Measurements from ENCODE around the gene SPTLC2. TPM values are rescaled to one million over a fixed set of nuclear protein-coding genes. Genes with fewer than 3 reads are reported as not detected.
"Not testable (repeated sequence)": the region's sequence is repeated elsewhere in the genome, so short reads cannot be mapped to it uniquely, and the experiment has no call there.

Gene SPTLC2
- polyA plus RNA-seq, 1 donor: 20.3 TPM

DNA sequence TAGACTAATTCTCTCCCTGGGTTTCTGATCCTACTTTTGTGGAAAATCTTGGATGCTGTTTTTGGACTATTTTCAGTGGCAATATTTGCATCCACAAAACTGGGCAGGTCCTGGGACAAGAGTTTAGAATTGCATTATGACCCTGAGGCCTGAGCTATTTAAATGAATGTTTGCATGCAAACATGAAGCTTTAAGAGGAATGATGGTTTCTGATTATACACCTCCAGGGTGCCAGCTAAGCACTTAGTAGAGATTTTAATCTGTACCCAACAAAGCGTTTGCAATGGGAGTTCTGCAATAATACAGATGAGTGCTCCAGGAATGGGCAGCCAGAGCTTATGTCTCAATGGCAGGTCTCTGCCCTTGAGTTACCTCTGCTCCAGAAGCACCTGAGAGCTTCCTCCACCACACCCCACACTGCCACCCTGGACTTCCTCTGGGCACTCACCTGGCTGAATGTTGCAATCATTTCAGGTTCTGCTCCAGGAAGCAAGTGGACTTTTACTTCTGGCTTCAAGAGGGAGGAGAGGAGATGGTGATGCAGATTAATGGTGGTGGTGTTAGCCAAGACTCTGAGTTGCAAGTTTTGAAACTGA lies 6.0 kb upstream of the SPTLC2 start:
- DNase-seq: no peak

DNA sequence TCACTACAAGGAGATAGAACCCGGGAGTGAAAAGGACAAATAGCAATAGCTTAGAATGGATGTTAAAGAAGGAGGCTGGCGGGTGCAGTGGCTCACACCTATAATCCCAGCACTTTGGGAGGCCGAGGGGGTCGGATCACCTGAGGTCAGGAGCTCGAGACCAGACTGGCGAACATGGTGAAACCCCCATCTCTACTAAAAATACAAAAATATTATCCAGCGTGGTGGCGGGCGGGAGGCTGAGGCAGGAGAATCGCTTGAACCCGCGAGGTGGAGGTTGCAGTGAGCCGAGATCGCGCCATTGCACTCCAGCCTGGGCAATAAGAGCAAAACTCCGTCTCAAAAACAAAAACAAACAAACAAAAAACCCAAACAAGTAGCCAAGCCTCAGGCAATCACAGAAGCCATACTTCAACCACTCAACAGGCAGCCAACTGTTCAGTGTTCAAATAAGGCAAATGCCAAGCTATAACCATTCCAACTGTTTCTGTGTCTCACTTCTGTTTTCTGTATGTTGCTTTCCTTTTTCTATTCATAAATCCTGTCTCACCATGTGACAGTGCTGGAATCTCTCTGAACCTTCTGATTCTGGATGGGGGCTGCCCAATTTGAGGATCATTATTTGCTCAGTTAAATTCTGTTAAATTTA lies 3.9 kb upstream of the SPTLC2 start:
- no peak for DNase-seq

DNA sequence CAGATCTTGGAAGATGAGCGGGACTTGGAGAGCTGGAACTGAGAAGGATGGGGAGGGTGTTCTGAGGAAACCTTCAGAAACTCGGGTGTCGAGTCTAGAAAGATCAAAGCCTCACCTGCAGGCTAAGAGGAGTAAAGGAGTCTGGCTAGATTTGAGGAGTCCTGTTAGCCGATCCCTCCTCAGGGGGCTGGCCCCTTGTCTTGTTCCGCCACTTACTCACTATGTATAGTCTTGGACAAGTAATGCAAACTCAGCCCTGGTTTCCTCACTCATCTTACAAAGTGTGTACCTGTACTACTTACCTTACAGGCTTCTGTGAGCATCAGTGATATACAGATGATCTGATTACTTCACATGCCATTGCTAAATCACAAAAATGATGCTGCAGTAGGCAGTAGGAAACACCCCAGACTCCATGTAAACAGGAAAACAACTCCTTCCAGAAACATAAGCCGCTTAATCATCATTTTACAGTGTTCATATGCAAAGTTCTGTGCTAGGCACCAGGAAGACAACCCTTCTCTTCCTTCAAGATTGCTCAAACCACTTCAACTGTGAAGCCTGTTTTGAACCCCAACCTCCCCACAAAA lies 2.0 kb upstream of the SPTLC2 start:
- DNase-seq: no peak

DNA sequence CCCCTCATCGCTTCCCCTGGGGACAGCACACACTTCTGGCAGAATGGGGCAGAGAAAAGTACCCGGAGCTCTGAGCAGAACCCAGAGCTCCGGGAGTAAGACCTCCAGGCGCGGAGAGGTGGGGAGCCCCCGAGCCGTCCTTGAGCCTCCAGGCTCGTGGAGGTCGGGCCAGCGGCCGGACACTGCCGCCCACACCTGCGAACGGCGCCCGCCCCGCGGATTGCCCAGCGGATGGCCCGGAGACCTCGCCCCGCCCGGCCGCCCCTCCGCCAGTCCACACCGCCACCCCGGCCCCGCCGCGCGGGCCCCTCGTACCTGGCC lies 344 bp downstream of the SPTLC2 start:
- peak; percentile 8 for DNase-seq

DNA sequence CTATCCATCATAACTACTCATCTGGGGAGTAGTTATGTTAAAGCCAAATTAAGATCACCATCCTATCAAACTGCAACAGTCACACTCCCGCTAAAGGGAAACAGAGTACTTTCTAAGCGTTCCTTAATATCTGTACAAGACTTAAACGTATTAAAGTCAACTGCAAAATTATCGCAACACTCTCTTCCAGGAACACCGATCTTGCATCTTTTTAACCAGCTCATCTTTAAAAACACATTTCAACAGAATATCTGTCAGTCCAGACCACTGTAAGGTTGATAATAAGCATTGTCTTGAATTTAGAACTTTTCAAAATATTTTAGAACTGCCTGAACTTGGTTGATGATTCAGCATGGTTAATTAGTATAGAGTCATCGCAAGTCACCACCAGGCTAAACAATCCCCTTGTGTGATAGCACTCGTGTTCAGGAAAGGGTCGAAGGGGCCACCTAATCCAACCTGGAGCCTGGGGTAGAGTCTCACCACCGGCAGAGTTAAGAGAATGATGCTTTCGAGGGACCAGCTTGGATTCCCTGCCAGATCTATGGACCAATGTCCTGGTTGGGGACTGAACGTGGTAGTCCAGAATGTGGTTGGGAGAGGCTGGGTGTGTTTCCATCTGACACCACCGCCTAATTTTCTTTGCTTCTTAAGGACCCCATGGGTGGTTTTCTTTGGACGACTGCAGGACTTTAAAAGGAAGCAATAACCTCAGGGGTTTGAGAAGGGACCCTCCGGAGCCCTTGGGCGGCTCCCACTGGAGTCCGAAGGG lies 890 bp downstream of the SPTLC2 start:
- DNase-seq: no peak

DNA sequence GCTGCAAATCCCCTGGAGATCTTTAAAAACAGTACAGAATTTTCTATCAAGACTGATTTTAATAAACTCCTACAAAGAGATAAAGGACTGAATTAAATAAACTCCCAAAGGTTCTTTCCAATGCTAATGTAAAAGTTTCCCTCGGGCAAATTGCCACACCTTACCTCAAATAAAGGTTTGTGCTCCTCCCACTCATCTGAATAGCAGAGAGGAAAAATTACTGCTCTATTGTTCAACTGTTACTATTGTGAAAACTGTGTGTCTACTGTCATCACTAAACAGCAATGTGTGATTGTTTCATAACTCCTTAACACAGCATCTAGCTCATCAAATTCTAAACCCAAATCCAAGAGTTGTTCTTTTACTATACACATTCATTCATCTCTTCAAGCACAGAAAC lies 3.2 kb downstream of the SPTLC2 start:
- no peak for DNase-seq

DNA sequence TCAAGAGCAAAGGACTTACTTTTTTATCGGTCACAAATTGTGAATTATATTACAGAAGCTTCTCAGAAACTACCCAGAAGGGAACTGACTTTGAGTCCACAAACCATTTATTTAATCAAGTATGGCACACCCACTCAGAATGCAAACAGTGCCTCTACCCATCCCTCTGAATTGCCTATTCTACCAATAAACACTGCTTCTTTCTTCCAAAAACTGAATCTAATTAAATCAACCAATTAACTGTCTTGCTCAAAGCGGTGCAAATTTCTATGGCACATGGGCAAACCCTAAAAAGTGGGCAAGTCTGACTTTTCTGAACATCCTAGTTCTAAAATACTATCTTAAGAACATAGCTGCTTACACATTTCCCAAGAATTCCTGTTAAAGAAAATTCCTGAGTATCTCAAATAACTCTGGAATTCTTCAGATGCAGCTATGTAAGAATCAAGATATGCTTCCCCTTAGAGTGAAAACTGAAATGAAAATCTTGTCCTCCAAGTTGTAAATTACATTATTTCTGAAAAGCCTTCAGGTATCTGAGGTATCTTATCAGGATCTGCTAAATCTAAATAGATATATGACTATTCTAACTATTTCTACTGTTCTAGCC lies 4.3 kb downstream of the SPTLC2 start:
- DNase-seq: no peak

DNA sequence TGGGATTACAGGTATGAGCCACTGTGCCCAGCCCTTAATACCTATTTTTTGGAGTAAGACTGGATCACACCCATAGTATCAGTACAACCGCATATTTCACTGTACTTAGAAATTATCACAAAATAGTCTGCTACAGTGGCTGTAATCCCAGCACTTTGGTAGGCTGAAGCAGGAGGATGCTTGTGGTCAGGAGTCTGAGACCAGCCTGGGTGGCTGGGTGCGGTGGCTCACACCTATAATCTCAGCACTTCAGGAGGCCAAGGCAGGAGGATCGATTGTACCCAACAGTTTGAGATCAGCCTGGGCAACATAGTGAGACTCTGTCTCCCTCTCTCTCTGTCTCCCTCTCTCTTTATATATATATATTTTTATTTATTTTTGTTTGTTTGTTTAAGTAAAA lies 5.9 kb downstream of the SPTLC2 start:
- DNase-seq: no peak

DNA sequence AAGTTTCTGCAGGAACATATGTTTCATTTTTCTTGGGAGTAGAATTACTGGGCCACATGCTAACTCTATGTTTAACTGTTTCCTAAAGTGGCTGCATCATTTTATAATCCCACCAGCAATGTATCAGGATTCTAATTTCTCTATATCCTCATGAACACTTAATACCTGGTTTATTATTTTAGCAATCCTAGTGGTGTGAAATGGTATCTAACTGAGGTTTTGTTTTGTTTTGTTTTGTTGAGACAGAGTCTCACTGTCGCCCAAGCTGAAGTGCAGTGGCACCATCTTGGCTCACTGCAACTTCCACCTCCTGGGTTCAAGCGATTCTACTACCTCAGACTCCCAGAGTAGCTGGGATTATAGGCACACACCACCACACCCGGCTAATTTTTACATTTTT lies 6.5 kb downstream of the SPTLC2 start:
- no peak for DNase-seq

DNA sequence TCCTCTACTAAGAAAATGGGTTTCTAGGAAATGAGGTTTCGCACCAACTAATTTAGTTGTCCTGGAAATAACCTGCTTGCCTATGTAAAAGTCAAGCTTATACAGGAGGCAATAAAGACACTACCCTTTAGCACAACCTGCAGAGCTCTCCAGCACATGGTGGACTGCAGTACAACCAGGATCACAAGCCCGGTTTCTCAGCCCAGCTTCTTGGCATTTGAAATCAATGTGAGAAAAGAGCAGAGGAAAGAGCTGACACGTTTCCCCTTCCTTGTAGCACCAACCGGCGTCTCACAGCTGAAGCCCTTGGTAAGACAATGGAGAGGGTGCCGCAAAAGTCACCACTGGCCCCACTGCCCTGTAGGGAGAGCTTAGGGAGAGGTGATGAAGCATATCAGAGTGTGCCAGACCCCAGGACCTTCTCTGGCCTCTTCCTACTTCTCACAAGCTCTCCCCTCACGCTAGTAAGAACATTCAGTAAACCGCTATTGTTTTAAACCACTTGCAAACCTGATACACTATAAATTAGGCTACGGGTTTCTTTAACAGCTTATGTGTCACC lies 8.6 kb downstream of the SPTLC2 start:
- no peak for DNase-seq

DNA sequence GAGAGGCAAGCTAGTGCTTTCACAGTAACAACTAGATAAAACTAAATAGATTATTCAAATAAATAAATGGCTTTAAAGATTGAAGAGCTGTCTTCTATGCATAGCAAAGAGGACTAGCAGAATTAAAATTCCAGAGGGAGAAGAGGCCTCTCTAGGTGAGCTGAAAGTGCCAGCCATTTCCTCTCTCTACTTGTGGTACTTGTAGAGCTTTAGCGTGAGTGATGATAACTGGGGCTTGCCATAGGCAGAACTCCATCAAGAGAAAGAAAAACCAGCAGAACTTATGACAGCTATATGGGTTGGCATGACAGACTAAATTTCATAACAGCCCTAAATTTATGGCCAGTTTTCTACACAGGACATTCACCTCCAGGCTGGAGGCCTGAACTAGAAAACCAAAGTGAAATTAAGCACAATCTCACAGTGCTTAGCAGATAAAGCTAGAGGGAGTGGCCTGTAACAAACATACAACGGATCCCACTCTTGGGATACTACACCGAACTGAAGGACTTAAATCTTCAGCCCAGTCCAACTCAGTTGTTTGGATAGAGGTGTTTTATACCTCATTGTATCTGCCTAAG lies 11.0 kb downstream of the SPTLC2 start:
- DNase-seq: no peak

DNA sequence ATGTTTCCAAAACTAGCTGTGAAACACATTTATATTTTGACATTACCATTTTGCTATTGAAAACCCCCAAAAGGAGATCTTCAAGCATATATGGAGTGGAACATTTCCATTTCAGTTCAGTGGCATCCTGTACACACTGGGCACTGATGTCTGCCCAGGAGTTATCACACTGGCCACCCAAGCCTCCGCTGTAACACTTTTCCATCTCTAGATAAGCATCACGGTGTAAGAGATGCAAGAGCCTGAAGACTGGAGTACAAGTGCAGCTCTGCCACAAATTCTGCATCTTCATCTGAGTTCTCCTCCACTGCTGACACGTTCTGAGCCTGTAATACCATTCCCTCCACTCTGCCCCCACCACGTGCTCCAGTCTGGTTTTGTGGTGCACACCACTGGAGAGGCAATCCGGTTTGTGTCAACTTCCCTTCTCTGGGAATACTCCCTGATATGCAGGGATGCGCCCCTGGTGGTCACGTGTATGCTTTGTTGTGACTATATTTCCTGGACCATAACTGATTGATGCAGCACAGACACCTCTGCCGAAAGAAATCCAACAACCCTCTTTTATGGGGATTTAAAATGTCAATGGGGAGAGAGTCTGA lies 12.7 kb downstream of the SPTLC2 start:
- no peak for DNase-seq

DNA sequence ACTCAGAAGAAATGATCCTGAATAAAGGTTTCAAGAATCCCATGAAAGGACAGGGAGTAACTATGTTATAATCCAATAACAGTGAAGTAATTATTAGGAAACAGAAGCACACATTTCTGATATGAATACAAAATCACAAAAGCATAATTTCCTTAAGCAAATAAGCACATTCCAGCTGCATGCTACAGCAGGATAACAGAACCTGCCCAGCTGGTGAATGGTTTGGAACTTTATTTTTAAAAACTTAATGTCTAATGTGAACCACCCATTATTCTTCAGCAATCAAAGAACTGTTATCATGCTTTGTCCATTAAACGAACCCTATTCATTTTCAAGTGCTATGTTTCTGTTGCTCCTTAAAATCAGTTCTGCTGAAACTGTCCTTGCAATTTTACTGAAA lies 13.4 kb downstream of the SPTLC2 start:
- no peak for DNase-seq

DNA sequence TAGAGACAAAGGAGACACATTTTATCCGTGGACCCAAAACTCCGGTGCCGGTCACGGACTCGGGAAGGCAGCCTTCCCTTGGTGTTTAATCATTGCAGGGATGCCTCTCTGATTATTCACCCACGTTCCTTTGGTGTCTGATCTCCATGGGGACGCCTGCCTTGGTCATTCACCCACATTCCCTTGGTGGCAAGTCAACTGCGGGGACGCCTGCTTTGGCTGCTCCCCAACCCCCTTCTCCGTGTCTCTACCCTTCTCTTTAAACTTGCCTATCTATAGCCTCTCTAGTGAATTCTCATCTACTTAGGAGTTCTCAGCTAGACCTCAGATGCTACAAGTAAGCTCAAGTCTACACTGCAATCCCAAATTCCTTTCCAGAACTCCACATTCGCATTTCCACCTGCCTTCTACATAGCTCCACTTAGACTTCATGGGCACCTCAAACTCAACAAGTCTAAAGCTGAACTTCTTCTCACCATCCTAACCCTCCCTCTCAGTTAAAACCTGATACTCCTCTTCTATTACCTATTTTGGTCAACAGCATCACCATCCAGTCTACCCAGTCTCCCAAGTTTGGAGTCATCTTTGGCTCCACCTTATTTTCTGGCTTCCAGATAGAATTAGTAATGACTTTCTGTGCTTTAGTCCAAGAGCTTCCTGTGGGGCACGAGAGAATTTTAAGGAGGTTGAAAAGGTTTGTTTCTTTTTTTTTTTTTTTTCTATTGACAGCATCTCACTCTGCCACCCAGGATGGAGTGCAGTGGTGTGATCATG lies 14.4 kb downstream of the SPTLC2 start:
- DNase-seq: no peak

DNA sequence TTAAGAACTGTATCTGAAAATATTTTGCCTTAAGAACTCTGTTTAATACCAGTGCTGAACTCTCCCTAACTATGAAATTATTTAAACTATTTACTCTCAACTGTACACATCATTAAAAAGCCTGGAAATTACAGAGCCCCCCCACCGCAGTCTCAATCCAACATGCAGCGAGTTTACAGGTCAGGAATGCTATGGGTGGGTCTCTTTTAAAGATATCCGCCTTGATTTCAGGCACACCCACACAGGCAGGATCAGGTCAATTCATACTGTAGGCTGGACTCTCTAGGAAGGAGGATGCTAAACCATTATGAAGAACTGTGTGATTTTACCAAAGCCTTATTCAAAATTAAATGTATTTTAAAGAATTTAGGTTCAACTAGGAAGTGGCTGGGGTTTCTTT lies 16.5 kb downstream of the SPTLC2 start:
- no peak for DNase-seq

DNA sequence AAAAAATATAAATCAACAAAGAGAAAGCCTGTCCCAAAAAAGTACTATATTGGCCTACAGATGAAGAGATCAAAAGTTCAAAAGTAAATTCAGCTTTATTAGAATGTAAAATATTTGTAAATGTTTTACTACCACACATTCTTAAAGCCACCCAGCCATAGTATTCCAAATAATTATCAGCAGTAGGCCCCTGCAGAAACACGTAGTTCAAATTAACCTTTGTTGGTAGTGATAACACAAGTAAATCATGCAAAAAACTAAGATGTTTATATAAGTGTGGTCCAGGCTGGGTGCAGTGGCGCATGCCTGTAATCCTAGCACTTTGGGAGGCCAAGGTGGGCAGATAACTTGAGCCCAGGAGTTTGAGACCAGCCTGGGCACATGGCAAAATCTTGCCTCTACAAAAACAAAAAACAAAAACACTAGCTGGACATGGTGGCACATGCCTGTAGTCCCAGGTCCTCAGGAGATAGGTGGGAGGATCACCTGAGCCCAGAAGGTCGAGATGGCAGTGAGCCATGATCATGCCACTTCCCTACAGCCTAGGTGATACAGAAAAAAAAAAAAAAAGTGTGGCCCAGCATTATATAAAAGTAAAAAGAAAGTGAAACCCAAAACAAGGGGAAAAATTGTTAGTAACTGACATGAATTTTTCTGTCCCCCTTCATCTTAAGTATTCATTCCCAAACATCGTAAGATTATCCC lies 17.9 kb downstream of the SPTLC2 start:
- DNase-seq: no peak

DNA sequence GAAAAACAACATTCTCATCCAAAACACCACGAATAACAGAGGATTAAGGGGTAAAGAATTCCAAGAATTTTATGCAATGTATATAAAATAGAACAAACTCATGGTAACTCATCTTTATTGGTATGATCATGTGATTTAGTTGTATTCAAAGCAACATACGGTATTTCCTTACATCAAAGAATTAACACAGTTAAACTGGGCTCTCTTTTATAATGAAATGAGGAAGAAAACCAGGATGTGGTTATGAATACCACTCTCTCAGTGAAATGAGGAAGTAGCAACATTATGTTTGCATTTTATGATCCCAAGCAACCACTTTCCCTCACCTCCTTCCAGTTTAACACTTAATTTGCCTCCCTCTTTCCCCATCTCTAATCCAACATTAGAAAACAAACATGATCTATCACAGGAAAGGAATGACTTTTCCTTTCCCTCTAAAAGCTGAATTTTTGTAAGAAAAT lies 22.9 kb downstream of the SPTLC2 start:
- DNase-seq: no peak

DNA sequence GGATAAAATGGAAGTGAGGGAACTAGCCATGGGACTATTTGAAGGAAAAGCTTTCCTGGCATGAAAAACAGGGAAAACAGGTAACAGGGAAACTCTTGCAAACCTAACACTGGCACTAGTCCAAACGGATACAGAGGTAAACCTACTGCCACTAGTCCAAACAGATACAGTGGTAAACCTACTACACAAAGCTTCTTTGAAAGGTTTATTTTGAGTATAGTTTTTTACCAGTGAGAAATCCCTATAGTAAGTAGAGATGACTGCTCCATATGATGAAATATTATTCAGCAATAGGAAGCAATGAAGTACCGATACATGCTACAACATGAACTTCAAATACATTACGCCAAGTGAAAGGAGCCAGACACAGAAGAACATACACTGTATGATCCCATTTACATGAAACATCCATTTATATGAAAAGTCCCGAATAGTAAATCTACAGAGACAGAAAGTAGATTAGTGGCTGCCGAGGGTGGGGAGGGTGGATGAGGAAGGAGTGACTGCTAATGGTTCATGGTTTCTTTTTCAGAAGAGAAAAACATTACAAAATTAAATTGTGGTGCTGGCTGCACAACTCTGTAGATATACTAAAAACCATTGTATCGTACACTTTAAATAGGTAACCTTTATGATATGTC lies 25.5 kb downstream of the SPTLC2 start:
- DNase-seq: no peak

DNA sequence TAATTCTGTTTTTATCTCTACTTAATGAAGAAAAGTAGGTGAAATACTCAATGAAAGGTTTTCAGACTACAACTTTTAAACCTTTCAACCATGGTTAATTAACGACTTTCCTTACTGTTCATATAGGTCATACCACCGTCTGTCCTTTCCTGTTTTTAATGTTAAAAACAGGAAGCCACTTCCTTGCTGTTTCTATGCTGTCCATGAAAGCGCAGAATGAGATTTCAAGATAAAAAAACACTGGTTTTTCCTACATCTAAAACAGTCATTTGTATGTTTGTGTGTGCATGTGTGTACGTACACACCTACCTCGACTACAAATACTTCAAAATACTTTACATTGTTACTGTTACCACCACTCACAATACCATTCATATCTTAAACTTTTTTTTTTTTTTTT lies 27.3 kb downstream of the SPTLC2 start:
- DNase-seq: no peak

DNA sequence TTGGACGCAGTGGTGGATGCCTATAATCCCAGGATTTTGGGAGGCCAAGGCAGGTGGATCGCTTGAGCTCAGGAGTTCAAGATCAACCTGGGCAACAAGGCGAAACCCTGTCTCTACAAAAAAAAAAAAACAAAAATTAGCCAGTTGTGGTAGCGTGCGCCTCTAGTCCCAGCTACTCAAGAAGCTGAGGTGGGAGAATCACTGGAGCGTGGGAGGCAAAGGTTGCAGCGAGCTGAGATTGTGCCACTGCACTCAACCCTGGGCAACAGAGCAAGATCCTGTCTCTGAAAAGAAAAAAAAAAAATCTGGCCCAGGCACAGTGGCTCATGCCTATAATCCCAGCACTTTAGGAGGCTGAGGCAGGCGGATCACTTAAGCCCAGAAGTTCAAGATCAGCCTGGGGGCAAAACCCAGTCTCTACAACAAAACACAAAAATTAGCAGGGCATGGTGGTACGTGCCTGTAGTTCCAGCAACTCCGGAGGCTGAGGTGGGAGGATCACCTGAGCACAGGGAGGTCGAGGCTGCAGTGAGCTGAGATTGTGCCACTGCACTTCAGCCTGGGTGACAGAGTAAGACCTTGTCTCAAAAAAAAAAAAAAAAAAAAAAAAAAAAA lies 27.9 kb downstream of the SPTLC2 start:
- DNase-seq: not testable (repeated sequence)
